Activated naive CD4-positive, alpha-beta T cell (primary cell): Measurements from ENCODE around the gene FIGNL2.

Experiments used
- DNase-seq, 4 experiments: peaks; one replicate each; lab custom pipeline; 2025; lab: John Stamatoyannopoulos, UW

FIGNL2 gene

DNA sequence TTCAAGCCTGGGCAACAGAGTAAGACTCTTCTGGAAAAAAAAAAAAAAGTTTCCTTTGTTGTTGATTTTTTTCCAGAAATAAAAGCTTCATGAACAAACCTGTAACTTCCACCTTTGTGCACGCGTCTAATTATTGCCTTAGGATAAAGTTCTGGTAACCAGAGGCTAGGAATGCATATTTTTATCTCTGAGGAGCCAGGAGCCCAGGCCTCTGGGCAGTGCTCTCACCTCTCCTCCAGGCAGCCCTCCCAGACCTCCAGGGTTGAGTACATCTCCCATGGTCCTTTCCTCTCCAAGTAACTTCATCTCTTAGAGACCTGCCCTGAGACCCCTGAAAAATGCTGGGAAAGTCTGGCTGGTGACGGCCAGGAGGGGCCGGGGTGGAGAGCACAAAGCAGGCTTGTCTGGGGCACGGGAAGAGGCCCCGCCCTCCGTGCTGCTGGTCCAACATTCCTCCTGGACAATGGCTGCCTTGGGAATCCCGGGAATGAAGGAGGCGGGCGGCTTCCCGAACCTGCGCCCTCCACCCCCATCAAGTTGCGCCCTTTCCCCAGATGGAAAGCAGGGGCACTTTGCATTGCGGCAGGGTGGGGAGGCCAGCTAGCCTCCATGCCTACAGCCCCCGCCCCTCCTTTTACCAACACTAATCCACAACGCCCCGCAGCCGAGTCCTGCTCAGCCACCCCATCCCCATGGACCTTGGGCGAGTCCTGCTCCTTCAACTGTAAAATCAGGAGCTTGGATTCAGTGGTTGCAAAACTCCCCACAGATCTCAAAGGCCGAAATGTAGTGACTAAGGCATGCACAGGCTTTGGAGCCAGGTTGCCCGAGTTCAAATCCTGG lies 7.3 kb upstream of the FIGNL2 start:
- DNase-seq = no peak

DNA sequence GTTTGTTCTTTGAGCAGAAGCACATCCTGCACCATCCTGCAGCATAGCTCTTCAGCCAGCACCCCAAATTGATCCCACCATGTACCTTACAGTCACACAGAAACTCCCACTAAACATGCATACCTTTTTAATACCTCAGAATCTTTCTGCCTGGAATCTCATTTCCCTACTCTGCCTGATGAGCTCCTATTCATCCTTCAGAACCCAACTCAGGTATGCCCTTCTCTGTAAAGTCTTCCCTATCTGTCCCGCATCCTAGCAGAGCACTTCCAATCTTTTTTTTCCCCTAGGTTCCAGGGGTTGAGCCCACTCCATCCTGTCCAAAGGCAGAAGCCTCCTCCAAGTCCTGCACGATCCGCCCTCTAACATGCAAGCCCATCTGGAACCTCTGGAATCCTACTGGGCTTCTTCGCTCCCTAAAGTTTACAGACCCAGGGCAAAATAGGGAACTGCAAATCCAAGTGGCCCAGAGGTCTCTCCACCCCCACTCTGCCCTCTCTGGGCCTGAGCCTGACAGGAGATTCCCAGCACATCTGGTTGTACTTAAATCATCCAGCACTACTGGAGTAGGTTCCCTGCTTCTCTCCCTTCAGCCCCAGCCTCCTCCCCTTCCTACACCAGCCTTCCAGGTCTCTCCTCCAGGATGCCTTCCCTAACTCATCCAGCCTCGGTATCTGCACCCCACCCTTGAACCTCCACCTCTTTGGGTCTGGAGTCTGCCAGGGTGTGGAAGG lies 4.1 kb upstream of the FIGNL2 start:
- no peak for DNase-seq

DNA sequence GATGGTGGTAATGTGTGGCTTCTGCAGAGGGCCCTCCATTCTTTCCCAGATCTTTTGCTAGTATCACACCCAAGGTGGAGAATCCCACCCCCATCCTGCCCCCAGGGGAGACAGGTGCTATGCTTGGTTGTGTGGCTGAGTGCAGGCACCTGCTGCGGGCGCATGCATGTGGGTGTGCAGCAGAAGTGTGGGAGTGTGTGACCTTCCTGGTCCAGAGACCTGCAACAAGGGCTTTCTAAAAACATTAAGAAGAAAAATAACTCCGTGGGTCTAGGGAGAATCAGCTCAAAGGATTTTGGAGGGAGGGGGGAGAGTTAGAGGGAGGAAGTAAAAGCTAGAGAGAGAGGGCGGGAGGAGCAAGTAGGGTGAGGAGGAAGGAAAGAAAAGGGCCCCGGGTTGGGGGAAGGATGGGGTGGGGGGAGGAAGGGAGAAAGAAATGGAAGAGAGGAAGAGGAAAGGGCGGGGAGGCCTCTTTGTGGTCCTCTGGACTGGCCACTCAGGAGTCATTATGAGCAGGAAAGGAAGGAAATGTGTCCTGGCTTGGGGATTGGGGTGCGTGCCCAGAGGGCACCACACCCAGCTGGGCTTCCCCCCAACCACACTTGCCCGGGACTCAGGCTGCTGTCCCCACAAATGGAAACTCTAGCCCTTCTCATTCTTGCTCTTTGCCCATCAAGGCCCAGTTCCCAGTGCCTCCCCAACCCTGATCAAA lies 3.1 kb upstream of the FIGNL2 start:
- no peak for DNase-seq

DNA sequence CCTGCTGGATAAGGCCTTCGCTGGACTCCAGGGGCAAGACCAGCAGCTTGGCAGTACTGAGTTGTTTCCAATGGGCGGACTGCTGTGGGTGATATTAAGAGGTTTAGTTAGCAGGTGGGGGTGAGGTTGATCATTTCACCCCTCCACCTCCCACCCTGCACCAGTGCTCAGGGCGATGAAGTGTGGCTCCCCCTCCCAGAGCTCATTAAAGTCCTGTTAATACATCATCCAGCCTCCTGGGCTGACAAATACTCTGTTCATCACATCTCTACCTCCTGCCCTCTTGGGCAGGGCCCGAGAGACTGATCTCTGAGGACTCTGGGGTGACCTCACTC lies 2.4 kb upstream of the FIGNL2 start:
- DNase-seq = no peak

DNA sequence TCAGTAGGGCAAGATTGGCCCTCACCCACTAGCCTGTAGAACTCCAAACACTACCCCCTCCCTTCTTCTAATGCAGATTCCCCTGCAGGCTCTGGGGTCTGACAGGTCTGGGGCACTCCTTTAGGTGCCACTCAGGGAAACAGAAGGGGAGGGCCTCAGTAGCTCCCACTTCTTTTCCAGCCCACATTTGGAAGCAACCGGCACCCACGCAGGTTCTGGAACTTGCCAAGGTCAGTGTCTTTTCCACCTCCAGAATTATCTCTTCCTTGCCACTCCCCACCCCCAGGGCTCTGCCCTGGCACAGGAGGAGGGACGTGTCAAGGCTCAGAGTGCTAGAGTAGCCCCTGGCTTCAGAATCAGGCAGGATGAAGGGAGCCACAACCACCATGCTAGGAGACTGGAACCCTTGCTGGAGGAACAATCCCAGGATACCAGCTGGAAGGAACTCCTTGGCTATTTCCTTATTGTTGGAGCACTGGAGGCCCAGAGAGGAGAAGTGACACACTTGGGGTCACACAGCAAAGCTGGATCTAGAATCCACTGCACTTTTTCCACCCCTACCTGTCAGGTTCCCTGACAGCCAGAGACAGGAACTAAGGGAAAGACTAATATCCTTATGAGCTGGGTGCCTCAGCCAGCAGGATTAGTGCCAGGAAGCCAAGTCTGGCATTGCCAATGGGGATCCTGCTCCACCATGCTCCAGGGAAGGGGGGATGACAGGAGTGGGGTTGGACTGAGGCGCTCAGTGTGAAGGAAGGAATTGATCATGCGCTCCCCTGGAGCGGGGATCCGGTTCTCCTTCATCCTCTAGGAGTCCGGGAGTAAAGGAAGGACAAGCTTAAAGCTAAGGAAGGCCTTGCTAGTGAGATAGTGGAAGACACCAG lies 1.8 kb upstream of the FIGNL2 start:
- no peak for DNase-seq

DNA sequence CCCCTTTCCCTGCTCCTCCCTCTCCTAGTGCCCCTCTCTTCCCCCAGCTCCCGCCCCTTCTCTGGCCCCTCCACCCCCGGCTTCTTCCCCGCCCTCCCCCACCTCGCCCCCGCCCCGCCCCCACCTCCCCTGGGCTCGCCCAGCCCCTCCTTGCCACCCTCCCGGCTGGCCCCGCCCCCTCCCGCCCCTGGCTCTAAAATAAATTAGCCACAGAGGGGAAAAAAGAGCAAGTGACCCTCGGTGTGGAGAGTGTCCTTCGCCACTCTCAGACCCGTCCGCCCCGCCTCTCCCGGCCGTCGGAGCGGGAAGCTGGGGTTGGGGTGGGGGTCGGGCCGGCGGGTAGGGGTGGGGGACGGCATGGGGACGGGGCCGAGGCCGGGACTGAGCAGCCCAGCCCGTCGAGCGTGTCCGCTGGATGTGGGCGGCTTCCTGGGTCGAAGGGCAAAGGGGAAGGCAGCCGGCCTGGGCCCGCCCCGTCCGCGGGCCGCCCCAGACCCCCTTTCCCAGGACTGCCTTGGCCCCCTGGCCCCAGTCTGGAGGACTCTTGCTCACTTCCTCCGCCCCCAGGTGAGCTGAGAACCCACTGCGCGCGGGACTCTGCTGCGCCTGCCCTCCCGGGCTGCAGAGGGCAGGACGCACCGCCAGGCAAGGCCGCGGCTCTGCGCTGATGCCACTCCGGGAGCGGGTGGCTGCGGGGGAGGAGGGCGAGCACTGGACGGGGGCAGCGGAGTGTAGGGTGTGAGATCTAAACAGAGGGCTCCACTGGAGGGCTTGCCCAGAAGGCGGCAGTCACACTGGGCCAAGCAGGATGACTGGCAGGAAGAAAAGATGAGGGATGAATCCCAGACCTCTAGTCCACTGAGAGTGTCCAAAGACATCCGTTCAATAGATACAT lies 570 bp upstream of the FIGNL2 start:
- no peak for DNase-seq

DNA sequence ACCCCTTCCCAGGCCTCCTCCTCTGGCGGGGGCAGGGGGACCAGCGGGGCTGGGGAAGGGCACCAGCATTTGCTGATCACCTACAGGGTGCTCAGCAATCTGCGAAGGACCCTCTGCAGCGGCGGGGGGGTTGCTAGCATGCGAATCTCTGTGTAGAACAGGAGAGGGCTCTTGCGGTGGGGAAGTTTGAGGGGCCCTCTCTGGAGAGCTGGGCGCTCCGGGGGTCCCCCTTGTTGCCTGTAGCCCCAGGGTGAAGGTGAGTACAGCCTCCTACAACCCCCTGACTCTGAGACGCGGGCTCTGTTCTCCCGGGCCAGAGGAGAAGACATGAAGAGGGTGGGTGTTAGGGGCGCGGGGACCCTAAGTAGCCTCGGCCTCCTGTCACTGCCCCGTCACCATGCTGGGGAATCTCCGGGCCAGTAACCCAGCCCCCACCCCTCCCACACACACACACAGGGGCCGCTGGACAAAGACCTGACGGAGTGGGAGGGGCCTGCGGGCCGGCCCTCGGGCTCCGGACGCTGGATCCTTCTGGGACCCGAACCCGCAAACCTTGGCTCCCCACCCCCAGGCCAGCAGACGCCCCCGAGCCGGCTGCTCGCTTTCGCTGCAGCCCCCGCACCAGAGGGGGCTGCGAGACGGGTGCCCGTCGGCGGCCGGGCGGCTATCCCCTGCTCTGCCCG lies 734 bp downstream of the FIGNL2 start:
- no peak for DNase-seq

DNA sequence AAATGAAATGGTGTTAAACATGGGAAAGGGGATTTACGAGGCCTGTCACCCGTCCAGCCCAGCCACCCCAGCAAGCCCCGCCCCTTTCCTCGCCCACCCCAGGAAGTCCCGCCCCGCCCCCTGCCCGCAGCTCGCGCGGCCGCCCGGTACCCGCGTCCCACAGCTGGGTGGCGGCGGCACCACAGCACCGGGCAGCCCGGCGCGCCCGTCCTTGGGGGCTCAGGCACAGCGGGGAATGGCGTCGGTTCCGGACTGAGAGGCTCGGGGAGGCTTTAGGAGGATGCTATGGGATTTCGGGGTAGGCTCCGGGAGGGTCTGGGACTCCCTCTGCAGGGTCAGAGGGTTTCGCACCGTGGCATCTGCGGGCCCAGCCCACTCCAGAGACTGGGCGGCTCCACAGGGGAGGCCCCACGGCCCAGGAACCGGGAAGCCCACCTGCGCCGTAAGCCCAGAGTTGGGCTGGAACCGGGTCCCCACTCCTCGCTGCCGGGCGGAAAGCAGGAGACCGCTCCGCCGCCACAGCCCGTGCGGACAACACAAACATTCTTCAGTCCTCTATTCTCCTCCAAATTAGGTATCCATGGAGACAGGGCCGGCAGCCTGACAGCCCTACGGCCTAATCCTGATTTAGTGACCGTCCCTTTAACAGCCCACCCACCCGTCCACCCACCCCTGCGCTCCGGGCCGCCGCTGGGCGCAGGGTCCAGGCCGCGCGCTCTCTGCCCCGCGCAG lies 1.4 kb downstream of the FIGNL2 start:
- peak in 1 of 4 experiments; percentile 31 for DNase-seq

DNA sequence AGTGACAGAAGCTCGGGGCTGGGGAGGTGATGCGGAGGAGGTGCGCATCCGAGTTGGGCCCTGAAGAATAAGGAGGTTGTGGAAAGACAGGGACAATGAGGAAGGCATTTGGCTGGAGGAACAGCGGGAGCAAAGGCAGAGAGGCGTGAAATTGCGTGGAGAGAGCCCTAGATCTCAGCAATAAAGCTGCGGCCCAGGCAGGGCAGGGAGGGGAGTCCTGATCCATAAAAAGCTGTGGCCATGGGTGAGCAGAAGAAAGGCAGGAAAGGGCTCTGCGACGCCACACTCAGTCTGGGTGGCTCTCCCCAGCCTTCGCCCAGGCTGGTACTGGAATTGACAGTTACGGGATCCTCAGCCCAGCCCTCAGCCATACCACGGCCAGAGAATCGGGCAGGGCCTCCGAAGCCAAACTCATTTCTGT lies 2.2 kb downstream of the FIGNL2 start:
- no peak for DNase-seq

DNA sequence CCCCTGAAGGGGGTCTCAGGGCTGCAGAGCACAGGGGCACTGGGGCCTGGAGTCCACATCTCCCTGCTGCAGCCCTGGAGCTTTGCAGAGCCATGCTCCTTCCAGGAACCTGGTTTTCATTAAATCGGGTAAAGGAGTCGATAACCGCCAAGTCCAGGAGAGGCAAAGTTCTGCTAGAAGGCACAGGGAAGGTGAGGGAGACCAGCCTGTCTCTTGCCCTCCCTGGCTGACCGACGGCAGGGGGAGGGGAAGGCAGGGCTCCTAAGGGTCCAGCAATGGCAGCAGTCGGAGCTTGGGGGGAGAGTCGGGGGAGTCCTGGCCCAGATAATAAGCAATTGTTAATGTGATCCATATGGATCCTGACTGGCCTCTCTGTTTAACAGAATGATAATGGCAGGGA lies 3.0 kb downstream of the FIGNL2 start:
- no peak for DNase-seq

DNA sequence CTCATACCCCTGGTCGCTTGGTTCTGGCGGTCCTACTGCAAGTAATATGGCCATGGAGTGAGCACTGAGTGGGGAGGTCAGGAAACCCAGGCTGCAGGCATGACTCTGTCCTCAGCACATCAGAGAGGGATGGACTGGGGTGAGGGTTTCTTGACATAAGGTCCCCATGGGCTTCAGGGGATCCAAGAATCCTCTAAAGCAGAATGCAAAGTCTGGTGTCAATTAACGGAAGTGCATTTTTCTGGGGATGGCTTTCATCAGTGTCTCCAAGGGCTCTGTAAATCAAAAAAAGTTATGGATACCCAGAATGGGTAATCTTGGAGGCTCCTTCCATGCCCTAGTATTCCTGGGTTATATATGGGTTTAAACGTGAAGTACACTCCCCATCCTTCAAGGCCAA lies 3.7 kb downstream of the FIGNL2 start:
- no peak for DNase-seq

DNA sequence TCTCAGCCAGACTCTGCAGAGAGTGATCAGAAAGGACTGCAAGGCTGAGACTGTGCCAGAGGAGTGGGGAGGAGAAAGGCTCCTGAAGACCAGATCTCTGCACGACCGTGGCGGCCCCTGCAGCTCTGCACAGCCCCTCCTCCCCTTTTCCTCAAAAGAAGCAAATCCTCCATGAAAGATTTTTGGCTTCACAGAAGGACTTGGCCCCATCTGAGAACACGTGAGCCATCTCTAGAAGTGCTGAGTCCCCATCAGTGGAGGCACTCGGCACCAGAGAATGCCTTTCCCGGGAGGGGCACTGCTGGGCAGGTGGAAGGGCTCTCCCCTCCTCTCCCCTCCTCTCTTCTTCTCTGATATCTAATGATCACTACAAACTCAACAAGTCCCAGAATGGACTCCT lies 6.8 kb downstream of the FIGNL2 start:
- no peak for DNase-seq

DNA sequence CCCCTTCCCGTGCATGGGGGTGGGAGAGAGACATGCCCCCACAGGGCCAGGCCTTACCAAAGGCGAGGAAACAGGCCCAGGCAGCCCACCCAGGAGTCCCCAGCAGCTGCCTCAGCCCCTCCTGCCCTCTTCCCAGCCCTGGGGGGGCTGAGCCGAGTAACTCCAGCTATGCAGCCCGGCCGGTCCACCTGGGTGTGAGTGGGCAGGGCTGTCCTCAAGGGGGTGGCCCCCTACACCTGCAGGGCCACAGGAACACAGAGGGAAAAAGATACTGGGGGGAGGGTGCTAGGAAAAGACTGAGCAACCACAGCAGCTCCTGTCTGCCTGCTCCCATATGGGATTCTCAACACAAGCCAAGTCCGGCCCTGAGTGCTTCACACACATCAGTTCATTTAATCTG lies 7.6 kb downstream of the FIGNL2 start:
- DNase-seq = no peak

DNA sequence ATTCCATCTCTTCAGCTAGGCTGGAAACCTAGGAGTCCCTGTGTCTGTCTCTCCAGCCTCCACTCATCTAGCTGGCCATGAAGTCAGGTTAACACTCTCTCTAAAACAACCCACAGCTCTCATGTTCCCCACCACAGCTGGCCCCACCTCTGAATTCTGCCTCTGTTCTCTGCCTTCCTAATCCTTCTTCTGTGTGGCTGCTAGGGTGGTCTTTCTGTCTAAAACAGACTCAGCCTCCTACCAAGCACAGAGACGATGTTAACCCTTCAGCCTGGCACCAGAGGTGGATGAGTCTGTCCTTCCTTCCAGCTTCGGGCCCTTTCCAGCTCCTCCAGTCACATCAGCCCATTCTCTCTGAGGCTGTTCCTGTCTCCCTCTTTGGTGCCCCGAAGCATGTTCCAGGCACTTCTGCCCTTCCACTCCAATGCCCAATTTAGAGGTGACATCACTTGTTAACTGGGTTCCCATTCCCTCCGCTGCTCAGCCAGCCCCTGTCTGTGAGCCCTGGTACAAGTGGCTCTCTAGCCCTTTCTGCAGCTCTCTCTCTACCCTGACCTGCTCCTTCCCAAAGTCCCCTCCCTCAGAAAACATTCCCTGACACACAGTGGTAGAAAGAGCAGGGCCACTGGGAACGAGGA lies 9.1 kb downstream of the FIGNL2 start:
- no peak for DNase-seq

DNA sequence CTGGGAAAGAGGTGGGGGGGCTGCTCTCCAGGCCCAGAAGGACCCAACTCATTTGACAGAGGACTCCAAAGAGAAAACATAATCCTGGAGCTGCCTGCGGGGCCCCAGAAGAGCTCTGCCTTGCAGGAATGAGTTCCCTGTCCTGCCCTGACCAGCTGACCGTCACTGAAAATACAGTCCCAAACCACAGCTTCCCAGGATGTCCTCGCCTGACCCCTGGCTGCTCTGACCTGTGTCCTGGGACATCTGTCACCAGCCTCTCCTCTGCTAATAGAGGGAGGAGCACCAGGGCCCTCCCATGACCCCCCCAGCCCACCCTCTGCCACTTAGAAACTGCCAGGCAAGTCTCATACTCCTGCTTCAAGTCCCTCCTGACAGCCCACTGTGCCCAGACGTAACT lies 9.8 kb downstream of the FIGNL2 start:
- DNase-seq = no peak

DNA sequence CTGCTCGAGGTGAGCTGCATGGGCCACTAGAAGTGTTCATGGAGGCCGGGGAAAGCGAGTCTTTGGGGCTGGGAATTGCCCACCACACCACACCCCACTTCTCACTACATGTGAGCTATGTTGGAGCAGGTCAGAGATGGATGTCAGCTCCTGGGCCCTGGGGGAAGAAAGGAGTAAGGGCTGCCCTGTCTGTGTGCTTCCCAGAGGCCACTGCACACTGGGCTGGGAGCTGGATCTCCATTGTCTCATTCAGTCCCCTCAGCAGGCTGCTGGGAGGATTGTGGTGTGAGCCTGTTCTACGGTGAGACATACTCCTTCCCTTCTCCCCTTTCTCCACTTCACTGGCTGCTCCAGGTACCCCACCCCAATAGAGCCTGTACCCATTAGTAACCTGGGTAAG lies 10.5 kb downstream of the FIGNL2 start:
- no peak for DNase-seq

DNA sequence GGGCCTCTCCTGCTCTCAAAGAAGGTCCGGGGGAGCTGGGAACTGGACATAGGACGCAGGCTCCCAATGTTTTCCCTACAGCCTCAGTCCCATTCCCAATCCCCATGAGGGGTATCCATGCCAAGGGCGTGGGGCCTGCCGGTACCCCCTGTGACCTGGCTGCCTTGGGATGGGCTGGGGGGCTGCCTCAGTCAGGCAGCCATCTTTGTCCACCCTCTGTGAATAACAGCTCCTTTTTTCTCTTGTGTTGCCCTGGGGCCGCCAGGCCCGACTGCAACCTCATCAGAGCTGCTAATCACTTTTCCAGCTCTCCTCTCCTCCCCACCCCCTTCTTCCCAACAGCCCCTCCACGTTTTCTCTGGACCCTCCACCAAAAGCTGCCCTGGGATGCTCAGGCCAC lies 11.2 kb downstream of the FIGNL2 start:
- DNase-seq = no peak

DNA sequence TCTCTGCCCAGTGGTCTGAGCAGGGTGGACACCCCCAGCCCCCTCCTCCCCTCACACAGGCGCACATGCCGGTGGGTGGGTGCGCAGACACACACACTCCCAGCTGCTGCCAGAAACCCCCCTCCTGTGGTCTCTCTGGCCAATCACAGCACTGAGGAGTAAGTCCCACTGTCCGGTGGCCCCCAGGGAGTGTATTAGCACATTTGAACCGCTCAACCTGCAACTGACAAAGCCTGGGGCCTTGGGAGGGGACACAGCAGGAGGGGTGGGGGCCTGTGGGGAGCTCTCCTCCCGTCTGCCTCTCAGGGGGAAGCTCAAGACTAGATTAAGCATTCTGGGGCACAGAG lies 11.7 kb downstream of the FIGNL2 start:
- no peak for DNase-seq
